K562 (cell line): Measurements from ENCODE around the gene MCC. TPM values are rescaled to one million over a fixed set of nuclear protein-coding genes. Genes with fewer than 3 reads are reported as not detected.

Experiments used
- ATF6 ChIP-seq: sonication (generic); formaldehyde crosslinking; IDR thresholded peaks from 2 replicates; pipeline ENCODE4 v1.4.0; 2020; ENCODE audit warnings: mild to moderate bottlenecking, missing genetic modification reagents
- BCL6 ChIP-seq: fragments of 250-450 bp; sonication (Bioruptor Pico); IDR thresholded peaks from 2 replicates; pipeline ENCODE4 v1.4.0; 2020
- BRD4 ChIP-seq: fragments of 200-600 bp; sonication (generic); IDR thresholded peaks from 2 replicates; pipeline ENCODE4 v1.6.1; 2017; ENCODE audit warnings: inconsistent platforms
- CCAR2 ChIP-seq: fragments of 200-400 bp; formaldehyde crosslinking; IDR thresholded peaks from 2 replicates; pipeline ENCODE4 v1.6.1; 2017; ENCODE audit warnings: mild to moderate bottlenecking, low read depth, low read length
- EHMT2 ChIP-seq: fragments of 450-650 bp; IDR thresholded peaks from 2 replicates; pipeline ENCODE4 v1.6.1; 2018; ENCODE audit warnings: antibody characterized with exemption
- FOSL1 ChIP-seq: fragments of 200-800 bp; sonication (Bioruptor generic); conservative IDR thresholded peaks from 2 replicates; pipeline ENCODE4 v1.6.1; 2016; ENCODE audit warnings: missing genetic modification characterization, missing compliant biosample characterization
- FOXM1 ChIP-seq, 2 experiments: fragments of 450-650 bp in 1 of 2; sonication (generic) in 1 of 2; formaldehyde crosslinking in 1 of 2; IDR thresholded peaks; 2 replicates each; pipeline versions ENCODE4 v1.6.1 to v1.9.0; 2017 to 2022; ENCODE audit warnings: low read depth in 2 of 2, mild to moderate bottlenecking in 2 of 2, missing genetic modification reagents in 1 of 2, moderate library complexity in 1 of 2
- HDAC6 ChIP-seq: IDR thresholded peaks from 2 replicates; pipeline ENCODE4 v1.6.1; 2012; ENCODE audit warnings: low read depth, mild to moderate bottlenecking, control low read depth, inconsistent platforms, low read length, moderate library complexity
- HSF4 ChIP-seq: fragments of 250-450 bp; sonication (Bioruptor Pico); IDR thresholded peaks from 2 replicates; pipeline ENCODE4 v2.1.2; 2022; ENCODE audit warnings: mild to moderate bottlenecking, moderate library complexity, borderline replicate concordance
- JUN ChIP-seq, 2 experiments: sonication (generic) in 1 of 2; formaldehyde crosslinking in 1 of 2; IDR thresholded peaks; 2 replicates each; pipeline versions ENCODE4 v1.6.1 to v1.8.0; 2012 to 2022; ENCODE audit warnings: borderline replicate concordance in 2 of 2, mild to moderate bottlenecking in 2 of 2, improper control_type of control experiment in 1 of 2, low read depth in 1 of 2, low read length in 1 of 2, missing genetic modification reagents in 1 of 2
- MITF ChIP-seq: IDR thresholded peaks from 2 replicates; pipeline ENCODE4 v1.6.1; 2014; ENCODE audit warnings: antibody characterized with exemption
- MXI1 ChIP-seq: IDR thresholded peaks from 2 replicates; pipeline ENCODE4 v1.6.1; 2011; ENCODE audit warnings: low read depth, mild to moderate bottlenecking, improper control_type of control experiment, low read length
- NFE2 ChIP-seq: IDR thresholded peaks from 2 replicates; pipeline ENCODE4 v1.6.1; 2014; ENCODE audit warnings: antibody characterized with exemption, low read depth
- NKRF ChIP-seq: fragments of 450-650 bp; IDR thresholded peaks from 2 replicates; pipeline ENCODE4 v1.6.1; 2016; ENCODE audit warnings: borderline replicate concordance
- NR2F6 ChIP-seq: fragments of 450-650 bp; formaldehyde crosslinking; IDR thresholded peaks from 2 replicates; pipeline ENCODE4 v1.4.0; 2020; ENCODE audit warnings: mild to moderate bottlenecking
- PYGO2 ChIP-seq: fragments of 450-650 bp; IDR thresholded peaks from 2 replicates; pipeline ENCODE4 v1.6.1; 2016; ENCODE audit warnings: mild to moderate bottlenecking, missing genetic modification characterization, moderate library complexity, missing compliant biosample characterization
- SMARCA4 ChIP-seq: fragments of 450-650 bp; IDR thresholded peaks from 2 replicates; pipeline ENCODE4 v1.6.1; 2016
- SOX6 ChIP-seq: fragments of 450-650 bp; IDR thresholded peaks from 2 replicates; pipeline ENCODE4 v1.6.1; 2014; ENCODE audit warnings: mild to moderate bottlenecking
- SRSF1 ChIP-seq: fragments of 200-400 bp; formaldehyde crosslinking; IDR thresholded peaks from 2 replicates; pipeline ENCODE4 v1.6.1; 2017; ENCODE audit warnings: mild to moderate bottlenecking, low read depth, low read length, moderate library complexity
- STAT5A ChIP-seq: IDR thresholded peaks from 2 replicates; pipeline ENCODE4 v1.6.1; 2012; ENCODE audit warnings: low read length, inconsistent platforms, borderline replicate concordance
- TEAD1 ChIP-seq, 2 experiments: fragments of 450-650 bp in 1 of 2; sonication (generic) in 1 of 2; formaldehyde crosslinking; IDR thresholded peaks; 2 replicates each; pipeline versions ENCODE4 v1.4.0 to v1.8.0; 2020 to 2022; ENCODE audit warnings: mild to moderate bottlenecking in 2 of 2, missing genetic modification reagents in 1 of 2
- YY1 ChIP-seq, 3 experiments: IDR thresholded peaks; 2 replicates each; pipeline ENCODE4 v1.6.1; 2011; ENCODE audit warnings: low read length in 2 of 3, mild to moderate bottlenecking in 2 of 3, moderate library complexity in 2 of 3, borderline replicate concordance in 1 of 3, control low read depth in 1 of 3, low read depth in 1 of 3; ENCODE audit not compliant: insufficient read depth in 3 of 3, insufficient replicate concordance in 2 of 3, control insufficient read depth in 1 of 3, insufficient read length in 1 of 3; ENCODE audit errors: extremely low read depth in 1 of 3
- ZNF24 ChIP-seq: fragments of 450-650 bp; IDR thresholded peaks from 2 replicates; pipeline ENCODE4 v1.6.1; 2016
- ZNF589 ChIP-seq: fragments of 200-800 bp; sonication (Bioruptor generic); IDR thresholded peaks from 2 replicates; pipeline ENCODE4 v1.6.1; 2016; ENCODE audit warnings: low read depth, missing genetic modification characterization, missing compliant biosample characterization
- polyA plus RNA-seq, 8 experiments: library from polyadenylated mRNA; depleted of rRNA in 4 of 8; stranded (reverse) in 5 of 8; unstranded in 3 of 8; fragments of >200 nt; fragmentation: Nextera tagmentation in 2 of 8; fragmentation: Illumina TruSeq in 1 of 8; extraction: Ambion mirVana in 2 of 8; extraction: Trizol in 1 of 8; gene quantifications; 2 replicates each; pipeline versions ENCODE4 v1.2.1 to v1.2.3, GENCODE V29; 2011 to 2014; ENCODE audit warnings: inconsistent platforms in 1 of 8, missing spikeins in 1 of 8
- total RNA-seq, 7 experiments: library from RNA; depleted of rRNA in 6 of 7; stranded (reverse); fragments of >200 nt in 6 of 7; fragmentation: Illumina TruSeq in 2 of 7; extraction: Trizol in 2 of 7; gene quantifications; 2 replicates each; pipeline versions ENCODE4 v1.2.1 to v1.2.3, GENCODE V29; 2011 to 2021; ENCODE audit warnings: low replicate concordance in 1 of 7

The MCC gene
- total and polyA plus RNA-seq, 9 of the 15 experiments (the other 6 are each of a cell fraction or from before 2014, with no cell fraction given): 0.04 to 0.24 (median 0.06) TPM; not detected in 1

- TF ChIP-seq SMARCA4 (no peak), TEAD1 (CRISPR knock-in tag; IDR thresholded peaks at IDR 0.05) (no peak), NFE2 (0 out of 2 replicates have a peak, but pooled peaks have one; percentile 29), BCL6 (no peak), ZNF589 (CRISPR knock-in tag) (no peak), HDAC6 (no peak), BRD4 (no peak), EHMT2 (0 out of 2 replicates have a peak, but pooled peaks have one; percentile 14), SOX6 (peak; percentile 13; the same call in 1 of the 2 replicates), MITF (no peak), PYGO2 (tag) (no peak), MXI1 (no peak), JUN (IDR thresholded peaks at IDR 0.05; ENCODE audit: borderline replicate concordance, low read depth, low read length) (0 out of 2 replicates have a peak, but pooled peaks have one; percentile 13), JUN (CRISPR knock-in tag; IDR thresholded peaks at IDR 0.05; ENCODE audit: borderline replicate concordance) (no peak), NKRF (no peak), FOSL1 (tag) (peak; percentile 55), NR2F6 (CRISPR knock-in tag) (no peak), YY1 (IDR thresholded peaks at IDR 0.05; ENCODE audit: borderline replicate concordance in 1 of 3, control insufficient read depth in 1 of 3, extremely low read depth in 1 of 3, insufficient read depth in 3 of 3, insufficient read length in 1 of 3, insufficient replicate concordance in 2 of 3, low read depth in 1 of 3, low read length in 2 of 3) (no peak), FOXM1 (IDR thresholded peaks at IDR 0.05; ENCODE audit: low read depth) (no peak), FOXM1 (CRISPR knock-in tag; IDR thresholded peaks at IDR 0.05; ENCODE audit: low read depth) (no peak), STAT5A (no peak), HSF4 (no peak), CCAR2 (no peak), ATF6 (CRISPR knock-in tag) (no peak), ZNF24 (no peak), SRSF1 (no peak)
Measured at GRCh38 chr5:113047234-113047633, 441.0 kb downstream of the MCC start (continued).
